Measurements from ENCODE around the gene HAUS2. TPM values are rescaled to one million over a fixed set of nuclear protein-coding genes. Genes with fewer than 3 reads are reported as not detected.

Gene HAUS2
- polyA plus RNA-seq, 2 donors: 6.7 to 8.1 TPM

GRCh38 chr15:42603978-42604377 is 55.3 kb downstream of the HAUS2 start:
- Histone ChIP-seq H3K4me1 (ENCODE audit: control insufficient read depth in 2 of 2, insufficient read depth in 2 of 2, low read length in 1 of 2) (no peaks in the 10 kb centered on the region), H3K36me3 (ENCODE audit: control insufficient read depth in 2 of 2, insufficient read depth in 2 of 2, low read length in 1 of 2) (no peaks in the 10 kb centered on the region), H3K27ac (ENCODE audit: low read depth in 2 of 2, low read length in 1 of 2) (no peak overlapping the region), H3K4me3 (ENCODE audit: low read depth in 1 of 2, low read length in 2 of 2) (no peak overlapping the region), H3K27me3 (ENCODE audit: control insufficient read depth in 1 of 2, insufficient read depth in 2 of 2, low read length in 2 of 2) (no peaks in the 10 kb centered on the region), H3K9me3 (ENCODE audit: control insufficient read depth in 2 of 2, insufficient read depth in 1 of 2, low read depth in 1 of 2, low read length in 1 of 2) (no peaks in the 10 kb centered on the region)
- 86 to 91% methylated on average over 2 of the region's 2 CpGs for WGBS, 2 donors

DNA sequence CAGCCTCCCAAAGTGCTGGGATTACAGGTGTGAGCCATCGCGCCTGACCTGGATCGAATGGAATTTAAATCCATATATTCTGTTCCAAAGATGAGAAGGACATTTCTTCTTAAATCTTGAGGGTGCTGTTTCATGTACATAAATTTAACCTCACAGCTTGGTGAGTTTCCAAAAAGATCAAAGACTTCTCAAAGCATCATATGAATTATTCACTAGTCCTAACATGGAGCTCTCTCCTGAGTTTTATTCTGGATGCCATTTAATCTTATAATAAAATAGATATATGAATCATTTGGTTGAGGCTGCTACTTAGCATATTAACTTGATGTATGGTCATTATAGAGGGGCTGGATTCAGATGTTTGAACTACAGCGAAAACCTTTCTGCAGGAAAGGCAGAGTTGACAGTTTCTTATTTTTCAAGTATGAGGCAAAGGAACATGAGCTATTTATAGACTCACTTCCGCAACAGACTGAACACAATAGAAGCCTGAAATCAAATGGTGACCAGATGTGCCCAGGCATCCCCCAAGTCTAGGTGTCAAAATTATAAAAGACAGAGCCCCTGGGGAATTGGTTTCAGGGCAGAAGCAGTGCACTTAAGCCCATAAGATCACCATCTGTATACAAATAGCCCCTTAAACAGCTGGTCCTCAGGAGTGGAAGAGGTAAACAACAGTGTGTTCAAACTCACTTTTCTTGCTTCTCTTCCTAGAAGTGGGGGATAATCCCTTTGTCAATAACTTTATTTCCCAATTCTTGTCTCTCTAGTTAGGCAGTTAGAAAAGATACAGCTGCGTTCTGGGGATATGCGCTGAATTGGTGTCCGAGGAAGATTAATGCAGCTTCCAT is 56.5 kb downstream of the HAUS2 start:
- Histone ChIP-seq H3K4me1 (ENCODE audit: control insufficient read depth in 2 of 2, insufficient read depth in 2 of 2, low read length in 1 of 2) (no peaks in the 10 kb centered on the region), H3K27me3 (ENCODE audit: control insufficient read depth in 1 of 2, insufficient read depth in 2 of 2, low read length in 2 of 2) (no peaks in the 10 kb centered on the region), H3K9me3 (ENCODE audit: control insufficient read depth in 2 of 2, insufficient read depth in 1 of 2, low read depth in 1 of 2, low read length in 1 of 2) (no peaks in the 10 kb centered on the region), H3K27ac (ENCODE audit: low read depth in 2 of 2, low read length in 1 of 2) (no peak overlapping the region), H3K36me3 (ENCODE audit: control insufficient read depth in 2 of 2, insufficient read depth in 2 of 2, low read length in 1 of 2) (no peaks in the 10 kb centered on the region), H3K4me3 (ENCODE audit: low read depth in 1 of 2, low read length in 2 of 2) (no peak overlapping the region)
- WGBS, 2 donors: 57 to 62% methylated on average over 8 of the region's 8 CpGs

- H3K4me1 ChIP-seq (ENCODE audit: control insufficient read depth in 2 of 2, insufficient read depth in 2 of 2, low read length in 1 of 2): no peaks in the 10 kb centered on the region
- no peaks in the 10 kb centered on the region for H3K36me3 ChIP-seq (ENCODE audit: control insufficient read depth in 2 of 2, insufficient read depth in 2 of 2, low read length in 1 of 2)
- no peaks in the 10 kb centered on the region for H3K27me3 ChIP-seq (ENCODE audit: control insufficient read depth in 1 of 2, insufficient read depth in 2 of 2, low read length in 2 of 2)
- H3K9me3 ChIP-seq (ENCODE audit: control insufficient read depth in 2 of 2, insufficient read depth in 1 of 2, low read depth in 1 of 2, low read length in 1 of 2): no peaks in the 10 kb centered on the region
- no peak overlapping the region for H3K4me3 ChIP-seq (ENCODE audit: low read depth in 1 of 2, low read length in 2 of 2)
- no peak overlapping the region for H3K27ac ChIP-seq (ENCODE audit: low read depth in 2 of 2, low read length in 1 of 2)
- 64 to 74% methylated on average over 3 of the region's 3 CpGs for WGBS, 2 donors
These were observed 57.2 kb downstream of the HAUS2 start for GRCh38 chr15:42605796-42606195.

DNA sequence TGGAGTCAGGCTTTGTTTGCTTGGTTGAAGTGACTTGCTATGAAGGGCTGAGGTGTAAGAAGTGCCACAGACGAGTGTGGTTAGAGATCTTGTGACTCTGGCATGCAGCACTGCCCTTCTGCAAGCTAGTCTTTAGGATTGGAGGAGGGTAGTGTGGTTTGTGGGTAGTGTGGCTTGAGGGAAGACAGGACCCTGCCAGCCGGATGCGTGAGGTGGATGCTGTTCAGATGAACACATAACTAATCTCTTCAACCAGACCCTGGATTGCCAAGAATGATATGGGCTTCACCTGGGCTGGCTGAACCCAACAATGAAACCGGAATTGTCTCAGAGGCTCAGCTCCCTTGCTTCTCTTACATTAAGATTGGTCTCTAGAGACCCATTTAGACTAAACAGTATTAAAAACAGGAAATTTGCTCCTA is 59.5 kb downstream of the HAUS2 start:
- H3K27ac ChIP-seq (ENCODE audit: low read depth in 2 of 2, low read length in 1 of 2): no peak overlapping the region
- 61 to 62% methylated on average over 4 of the region's 4 CpGs for WGBS, 2 donors

DNA sequence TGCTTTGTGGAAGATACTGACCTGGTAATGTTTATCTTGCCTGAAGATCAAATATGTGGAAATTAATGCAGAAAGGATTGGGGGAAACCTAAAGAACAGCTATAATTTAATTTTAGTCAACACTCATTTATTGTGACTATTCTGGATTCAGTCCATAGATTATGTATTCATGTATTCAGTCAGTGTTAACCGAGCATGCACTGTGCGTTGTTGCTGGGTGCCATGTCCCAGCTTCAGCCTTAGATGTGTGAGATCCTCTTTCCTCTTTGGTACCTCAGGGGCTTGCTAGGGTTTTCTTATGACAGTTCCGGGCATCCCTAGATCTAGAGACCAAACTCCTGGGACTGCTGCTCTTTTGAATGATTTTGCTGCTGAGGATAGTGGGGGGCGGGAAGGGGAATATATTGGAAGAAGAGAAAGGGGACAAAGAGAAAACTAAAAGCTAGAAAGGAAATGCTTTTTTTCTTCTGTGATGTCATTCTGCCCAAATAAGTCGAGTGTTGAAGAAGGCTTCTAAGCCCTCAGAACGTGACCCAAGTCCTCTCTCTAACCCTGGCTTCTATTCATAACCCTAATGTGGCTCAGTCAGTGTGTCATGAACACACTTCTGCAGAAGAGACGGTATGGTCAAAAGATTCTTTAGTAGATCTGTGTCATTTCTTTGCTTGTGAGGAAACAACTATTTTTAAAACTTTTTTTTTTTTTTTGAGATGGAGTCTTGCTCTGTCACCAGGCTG is 60.3 kb downstream of the HAUS2 start:
- 67% methylated on average over 7 of the region's 7 CpGs for WGBS, 2 donors
- peaks cover 0 to 3% of the 10 kb centered on the region in 2 donors for H3K36me3 ChIP-seq (ENCODE audit: control insufficient read depth in 2 of 2, insufficient read depth in 2 of 2, low read length in 1 of 2)
- H3K9me3 ChIP-seq (ENCODE audit: control insufficient read depth in 2 of 2, insufficient read depth in 1 of 2, low read depth in 1 of 2, low read length in 1 of 2): no peaks in the 10 kb centered on the region
- no peaks in the 10 kb centered on the region for H3K27me3 ChIP-seq (ENCODE audit: control insufficient read depth in 1 of 2, insufficient read depth in 2 of 2, low read length in 2 of 2)
- no peaks in the 10 kb centered on the region for H3K4me1 ChIP-seq (ENCODE audit: control insufficient read depth in 2 of 2, insufficient read depth in 2 of 2, low read length in 1 of 2)
- H3K27ac ChIP-seq (ENCODE audit: low read depth in 2 of 2, low read length in 1 of 2): no peak overlapping the region
- no peak overlapping the region for H3K4me3 ChIP-seq (ENCODE audit: low read depth in 1 of 2, low read length in 2 of 2)

More for the DNA sequence above, 59.5 kb downstream of the HAUS2 start:
- no peaks in the 10 kb centered on the region for H3K9me3 ChIP-seq (ENCODE audit: control insufficient read depth in 2 of 2, insufficient read depth in 1 of 2, low read depth in 1 of 2, low read length in 1 of 2)
- no peaks in the 10 kb centered on the region for H3K27me3 ChIP-seq (ENCODE audit: control insufficient read depth in 1 of 2, insufficient read depth in 2 of 2, low read length in 2 of 2)
- no peak overlapping the region for H3K4me3 ChIP-seq (ENCODE audit: low read depth in 1 of 2, low read length in 2 of 2)
- H3K36me3 ChIP-seq (ENCODE audit: control insufficient read depth in 2 of 2, insufficient read depth in 2 of 2, low read length in 1 of 2): peaks cover 0 to 3% of the 10 kb centered on the region in 2 donors
- no peaks in the 10 kb centered on the region for H3K4me1 ChIP-seq (ENCODE audit: control insufficient read depth in 2 of 2, insufficient read depth in 2 of 2, low read length in 1 of 2)

DNA sequence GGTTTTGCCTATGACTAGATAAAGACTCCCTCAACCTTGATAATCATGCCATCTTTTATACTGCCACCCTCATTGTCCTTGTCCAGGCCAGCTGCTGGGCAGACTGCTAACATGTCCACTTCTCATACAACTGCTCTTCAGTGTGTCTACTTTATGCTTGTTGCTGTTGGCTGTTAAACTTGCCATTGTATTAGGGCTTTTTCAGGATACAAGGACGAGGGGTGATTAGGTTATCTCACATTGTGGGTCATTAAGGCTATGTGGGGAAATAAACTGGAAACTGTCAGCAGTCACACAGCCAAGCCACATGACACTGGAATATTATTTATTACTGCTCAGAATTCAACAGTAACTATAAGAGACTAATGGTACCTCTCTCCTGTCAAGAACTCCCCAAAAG is 62.9 kb downstream of the HAUS2 start:
- H3K36me3 ChIP-seq (ENCODE audit: control insufficient read depth in 2 of 2, insufficient read depth in 2 of 2, low read length in 1 of 2): peaks cover 0 to 3% of the 10 kb centered on the region in 2 donors
- no peaks in the 10 kb centered on the region for H3K4me1 ChIP-seq (ENCODE audit: control insufficient read depth in 2 of 2, insufficient read depth in 2 of 2, low read length in 1 of 2)
- no peak overlapping the region for H3K4me3 ChIP-seq (ENCODE audit: low read depth in 1 of 2, low read length in 2 of 2)
- no peaks in the 10 kb centered on the region for H3K9me3 ChIP-seq (ENCODE audit: control insufficient read depth in 2 of 2, insufficient read depth in 1 of 2, low read depth in 1 of 2, low read length in 1 of 2)
- H3K27me3 ChIP-seq (ENCODE audit: control insufficient read depth in 1 of 2, insufficient read depth in 2 of 2, low read length in 2 of 2): no peaks in the 10 kb centered on the region
- H3K27ac ChIP-seq (ENCODE audit: low read depth in 2 of 2, low read length in 1 of 2): no peak overlapping the region
- WGBS, 2 donors: 70 to 83% methylated on average over 1 of the region's 1 CpG

- H3K36me3 ChIP-seq (ENCODE audit: control insufficient read depth in 2 of 2, insufficient read depth in 2 of 2, low read length in 1 of 2): peaks cover 0 to 3% of the 10 kb centered on the region in 2 donors
- no peaks in the 10 kb centered on the region for H3K4me1 ChIP-seq (ENCODE audit: control insufficient read depth in 2 of 2, insufficient read depth in 2 of 2, low read length in 1 of 2)
- no peak overlapping the region for H3K4me3 ChIP-seq (ENCODE audit: low read depth in 1 of 2, low read length in 2 of 2)
- WGBS, 2 donors: 84 to 86% methylated on average over 8 of the region's 8 CpGs
- no peak overlapping the region for H3K27ac ChIP-seq (ENCODE audit: low read depth in 2 of 2, low read length in 1 of 2)
- no peaks in the 10 kb centered on the region for H3K27me3 ChIP-seq (ENCODE audit: control insufficient read depth in 1 of 2, insufficient read depth in 2 of 2, low read length in 2 of 2)
- no peaks in the 10 kb centered on the region for H3K9me3 ChIP-seq (ENCODE audit: control insufficient read depth in 2 of 2, insufficient read depth in 1 of 2, low read depth in 1 of 2, low read length in 1 of 2)
These were observed 63.8 kb downstream of the HAUS2 start for GRCh38 chr15:42612367-42612912.

DNA sequence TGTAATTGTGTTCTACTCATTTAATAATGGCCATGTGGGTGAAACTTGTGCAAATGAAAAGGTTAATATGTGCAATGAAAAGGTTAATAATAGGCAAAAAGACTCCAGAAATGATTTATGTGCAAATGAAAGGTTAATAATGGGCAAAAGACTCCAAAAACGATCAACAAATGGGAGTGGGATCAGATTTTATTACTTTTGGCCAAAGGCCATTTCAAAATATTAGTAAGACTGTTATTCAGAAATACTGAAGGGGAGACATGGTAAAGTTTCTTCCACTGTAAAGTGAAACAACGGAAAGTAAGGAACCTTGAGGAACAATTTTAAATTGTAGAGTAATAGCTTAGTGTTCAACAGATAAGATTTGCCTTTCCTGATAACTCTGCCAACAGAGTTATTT is 67.5 kb downstream of the HAUS2 start:
- H3K4me3 ChIP-seq (ENCODE audit: low read depth in 1 of 2, low read length in 2 of 2): no peak overlapping the region
- 34 to 37% methylated on average over 2 of the region's 2 CpGs for WGBS, 2 donors
- peaks cover 0 to 3% of the 10 kb centered on the region in 2 donors for H3K36me3 ChIP-seq (ENCODE audit: control insufficient read depth in 2 of 2, insufficient read depth in 2 of 2, low read length in 1 of 2)
- no peaks in the 10 kb centered on the region for H3K9me3 ChIP-seq (ENCODE audit: control insufficient read depth in 2 of 2, insufficient read depth in 1 of 2, low read depth in 1 of 2, low read length in 1 of 2)
- H3K27me3 ChIP-seq (ENCODE audit: control insufficient read depth in 1 of 2, insufficient read depth in 2 of 2, low read length in 2 of 2): no peaks in the 10 kb centered on the region
- no peak overlapping the region for H3K27ac ChIP-seq (ENCODE audit: low read depth in 2 of 2, low read length in 1 of 2)
- no peaks in the 10 kb centered on the region for H3K4me1 ChIP-seq (ENCODE audit: control insufficient read depth in 2 of 2, insufficient read depth in 2 of 2, low read length in 1 of 2)

All from esophagus (tissue), 2 donors.